WTC11 (cell line): Measurements from ENCODE around the gene CABP2. TPM values are rescaled to one million over a fixed set of nuclear protein-coding genes. Genes with fewer than 3 reads are reported as not detected.

Experiments
- ATAC-seq: fragments of 200-7000 bp; cut with Tn5 transposase; 2 replicates; pipeline ENCODE4 v1.10.0; 2021; ENCODE audit warnings: mild to moderate bottlenecking, moderate library complexity
- CTCF ChIA-PET: fragments of 300-600 bp; sonication (Branson Sonifier 250); formaldehyde crosslinking; loops from one replicate; lab custom pipeline; 2021; ENCODE audit warnings: antibody characterized with exemption; lab: Charles Lee
- POLR2A ChIA-PET: fragments of 350-600 bp; sonication (Branson Sonifier 250); formaldehyde crosslinking; loops from one replicate; lab custom pipeline; 2021; ENCODE audit warnings: antibody characterized with exemption; lab: Charles Lee
- DNase-seq: peaks from one replicate; pipeline ENCODE4 v3.0.0; 2021; ENCODE audit warnings: low spot score
- H3K27ac Mint-ChIP-seq: 2 replicates; pipeline ENCODE4 v1.8.0; 2021; ENCODE audit warnings: mixed read lengths
- H3K27me3 Mint-ChIP-seq: 2 replicates; pipeline ENCODE4 v1.8.0; 2021; ENCODE audit warnings: low read depth, mild to moderate bottlenecking, moderate library complexity, mixed read lengths
- H3K36me3 Mint-ChIP-seq: 2 replicates; pipeline ENCODE4 v1.8.0; 2021; ENCODE audit warnings: mixed read lengths
- H3K4me1 Mint-ChIP-seq: 2 replicates; pipeline ENCODE4 v1.8.0; 2022; ENCODE audit warnings: mixed read lengths
- H3K4me3 Mint-ChIP-seq: 2 replicates; pipeline ENCODE4 v1.8.0; 2021; ENCODE audit warnings: mild to moderate bottlenecking, moderate library complexity, mixed read lengths
- H3K9me3 Mint-ChIP-seq: 2 replicates; pipeline ENCODE4 v1.8.0; 2021; ENCODE audit warnings: mixed read lengths
- ATF6 ChIP-seq: sonication (generic); formaldehyde crosslinking; IDR thresholded peaks from 2 replicates; pipeline ENCODE4 v1.8.1; 2023; ENCODE audit warnings: mild to moderate bottlenecking, missing genetic modification reagents
- CTCF ChIP-seq: fragments of 200-600 bp; IDR thresholded peaks from 2 replicates; pipeline ENCODE4 v1.8.0; 2022; ENCODE audit warnings: antibody characterized with exemption
- E2F4 ChIP-seq: sonication (generic); formaldehyde crosslinking; IDR thresholded peaks from 2 replicates; pipeline ENCODE4 v1.8.1; 2022; ENCODE audit warnings: low read depth, mild to moderate bottlenecking, moderate library complexity, missing genetic modification reagents, borderline replicate concordance
- ETV6 ChIP-seq: sonication (generic); formaldehyde crosslinking; IDR thresholded peaks from 2 replicates; pipeline ENCODE4 v1.8.1; 2022; ENCODE audit warnings: mild to moderate bottlenecking, missing genetic modification reagents
- HMGA2 ChIP-seq: fragments of 250-450 bp; sonication (Bioruptor Pico); IDR thresholded peaks from 2 replicates; pipeline ENCODE4 v1.4.0; 2021; ENCODE audit warnings: mild to moderate bottlenecking, moderate library complexity
- HMGXB4 ChIP-seq: sonication (generic); formaldehyde crosslinking; IDR thresholded peaks from 2 replicates; pipeline ENCODE4 v1.8.1; 2023; ENCODE audit warnings: mild to moderate bottlenecking, moderate library complexity, missing genetic modification reagents
- IRF2 ChIP-seq: sonication (generic); formaldehyde crosslinking; IDR thresholded peaks from 2 replicates; pipeline ENCODE4 v1.8.0; 2022; ENCODE audit warnings: low read depth, missing genetic modification reagents, borderline replicate concordance
- JAZF1 ChIP-seq: fragments of 250-450 bp; sonication (Bioruptor Pico); IDR thresholded peaks from 2 replicates; pipeline ENCODE4 v1.9.0; 2021; ENCODE audit warnings: moderate library complexity, mild to moderate bottlenecking, inconsistent platforms
- JUN ChIP-seq: sonication (generic); formaldehyde crosslinking; IDR thresholded peaks from 2 replicates; pipeline ENCODE4 v1.8.0; 2023; ENCODE audit warnings: mild to moderate bottlenecking, missing genetic modification reagents
- NR2C2 ChIP-seq: sonication (generic); formaldehyde crosslinking; IDR thresholded peaks from 2 replicates; pipeline ENCODE4 v1.8.0; 2022; ENCODE audit warnings: mild to moderate bottlenecking, missing genetic modification reagents
- OVOL2 ChIP-seq: fragments of 250-450 bp; sonication (Bioruptor Pico); IDR thresholded peaks from 2 replicates; pipeline ENCODE4 v1.9.0; 2021; ENCODE audit warnings: mild to moderate bottlenecking, borderline replicate concordance
- STAT6 ChIP-seq: sonication (generic); formaldehyde crosslinking; conservative IDR thresholded peaks from 2 replicates; pipeline ENCODE4 v1.8.1; 2023; ENCODE audit warnings: mild to moderate bottlenecking, low read depth, missing genetic modification reagents, moderate library complexity
- TEAD1 ChIP-seq: sonication (generic); formaldehyde crosslinking; IDR thresholded peaks from 2 replicates; pipeline ENCODE4 v1.8.0; 2022; ENCODE audit warnings: mild to moderate bottlenecking, missing genetic modification reagents
- ZBTB21 ChIP-seq: sonication (generic); formaldehyde crosslinking; IDR thresholded peaks from 2 replicates; pipeline ENCODE4 v1.8.1; 2023; ENCODE audit warnings: mild to moderate bottlenecking, missing genetic modification reagents, borderline replicate concordance
- ZMAT4 ChIP-seq: fragments of 250-450 bp; sonication (Bioruptor Pico); IDR thresholded peaks from 2 replicates; pipeline ENCODE4 v1.9.0; 2021; ENCODE audit warnings: mild to moderate bottlenecking
- ZNF121 ChIP-seq: sonication (generic); formaldehyde crosslinking; IDR thresholded peaks from 2 replicates; pipeline ENCODE4 v1.8.0; 2023; ENCODE audit warnings: missing genetic modification reagents
- ZNF219 ChIP-seq: sonication (generic); formaldehyde crosslinking; IDR thresholded peaks from 2 replicates; pipeline ENCODE4 v1.8.0; 2023; ENCODE audit warnings: missing genetic modification reagents, mild to moderate bottlenecking, borderline replicate concordance
- ZNF232 ChIP-seq: sonication (generic); formaldehyde crosslinking; IDR thresholded peaks from 2 replicates; pipeline ENCODE4 v1.8.0; 2022; ENCODE audit warnings: mild to moderate bottlenecking, missing genetic modification reagents
- ZNF396 ChIP-seq: fragments of 250-450 bp; sonication (Bioruptor Pico); IDR thresholded peaks from 2 replicates; pipeline ENCODE4 v1.8.0; 2021; ENCODE audit warnings: mild to moderate bottlenecking, moderate library complexity, borderline replicate concordance
- ZNF425 ChIP-seq: fragments of 250-450 bp; sonication (Bioruptor Pico); conservative IDR thresholded peaks from 2 replicates; pipeline ENCODE4 v1.9.0; 2021; ENCODE audit warnings: mild to moderate bottlenecking
- total RNA-seq: library from RNA; stranded (reverse); gene quantifications from 3 replicates; pipeline ENCODE4 v1.2.3, GENCODE V29; 2021

CABP2 gene
- total RNA-seq, 1 experiment from 2014 or later, result not detected

- H3K9me3 Mint-ChIP-seq, result no peaks in the 10 kb centered on the region; the same call in 1 of the 2 replicates
- no peaks in the 10 kb centered on the region for H3K36me3 Mint-ChIP-seq
- ChIA-PET CTCF (interaction anchor here (1.0 kb wide), 1 partner anchor 108 kb away, joined by 3 read pairs; the partner anchor contains the start of gene NUDT8), POLR2A (interaction anchor here (0.6 kb wide), 1 partner anchor 14 kb away, joined by 8 read pairs; no protein-coding TSS in a partner anchor)
- H3K27me3 Mint-ChIP-seq, result no peaks in the 10 kb centered on the region; the same call in 1 of the 2 replicates
- H3K4me1 Mint-ChIP-seq, result no peaks in the 10 kb centered on the region
- H3K4me3 Mint-ChIP-seq, result no peak overlapping the region
- H3K27ac Mint-ChIP-seq, result no peak overlapping the region
- no peak for TF ChIP-seq ZNF121 (CRISPR knock-in tag)
- no peak for TF ChIP-seq JUN (CRISPR knock-in tag)
- TF ChIP-seq NR2C2, result no peak
- TF ChIP-seq E2F4 (CRISPR knock-in tag), result no peak
- no peak for TF ChIP-seq CTCF
- TF ChIP-seq ZMAT4 (CRISPR knock-in tag), result no peak
- TF ChIP-seq ZNF396 (CRISPR knock-in tag), result no peak
- no peak for TF ChIP-seq HMGXB4 (CRISPR knock-in tag)
- no peak for TF ChIP-seq TEAD1 (CRISPR knock-in tag)
- no peak for TF ChIP-seq HMGA2 (CRISPR knock-in tag)
- no peak for TF ChIP-seq ETV6
- TF ChIP-seq ZNF219, result no peak
- TF ChIP-seq IRF2 (CRISPR knock-in tag), result no peak
- TF ChIP-seq ZBTB21, result no peak
- TF ChIP-seq ATF6 (CRISPR knock-in tag), result no peak
- TF ChIP-seq ZNF232 (CRISPR knock-in tag), result no peak
- no peak for TF ChIP-seq STAT6 (CRISPR knock-in tag)
- no peak for TF ChIP-seq ZNF425 (CRISPR knock-in tag)
- no peak for TF ChIP-seq OVOL2 (CRISPR knock-in tag)
- no peak for TF ChIP-seq JAZF1 (CRISPR knock-in tag)
- ATAC-seq (no peak), DNase-seq (no peak)
Measured at GRCh38 chr11:67520856-67521824, 2.1 kb downstream of the CABP2 start.
